Left cardiac atrium (tissue), 4 donors: ENCODE results near the gene SEMA3F. TPM values are rescaled to one million over a fixed set of nuclear protein-coding genes. Genes with fewer than 3 reads are reported as not detected.
"Not testable (repeated sequence)": the region's sequence is repeated elsewhere in the genome, so short reads cannot be mapped to it uniquely, and the experiment has no call there.

Experiments
- ATAC-seq, 2 donors: fragments of 200-7000 bp; cut with Tn5 transposase; one replicate each; pipeline ENCODE4 v1.9.1; 2020; ENCODE audit warnings: mild to moderate bottlenecking in 2 of 2, moderate library complexity in 2 of 2
- DNase-seq: peaks from one replicate; pipeline ENCODE4 v3.0.0-alpha.2; 2020
- intact Hi-C, 2 donors: fragments of 100-400 bp; cut with DNase I; formaldehyde crosslinking; loops; one replicate each; pipeline versions ENCODE4 v1.14.1 to v1.15.1; 2022 to 2023
- total RNA-seq, 2 donors: library from RNA; stranded (reverse); fragmentation: NEBNext Ultra II Directional; extraction: Animal tissue kit (Norgen Biotek cat#: 25700); gene quantifications; one replicate each; pipeline ENCODE4 v1.2.1, GENCODE V29; 2021
- donor health status: DM: no; HTN: yes; CAD: no.
- donor health status: DM: no; HTN: yes; CAD: no; lungs with severe emphysema.
- donor health status: DM: yes; HTN: yes; CAD: no.
- donor health status: Dilated cardiomyopathy.

SEMA3F gene
- total RNA-seq, 2 donors from 2014 or later, result 12.5 to 24.0 TPM

GRCh38 chr3:50217681-50218080 is 62.6 kb downstream of the SEMA3F start:
- intact Hi-C loops, result no loop called here
- DNase-seq (no peak), ATAC-seq (no peak)

GRCh38 chr3:50218448-50218847 is 63.3 kb downstream of the SEMA3F start:
- intact Hi-C loops, result no loop called here
- DNase-seq, result no peak

GRCh38 chr3:50219285-50219684 is 64.2 kb downstream of the SEMA3F start:
- intact Hi-C loops, result no loop called here
- DNase-seq (no peak), ATAC-seq (no peak)

More at GRCh38 chr3:50218448-50218847, 63.3 kb downstream of the SEMA3F start:
- no peak for ATAC-seq

- ATAC-seq, result no peak
- no peak for DNase-seq
- intact Hi-C loops, result no loop called here
These were observed 65.0 kb downstream of the SEMA3F start for GRCh38 chr3:50220109-50220508.

GRCh38 chr3:50221051-50221410 is 65.9 kb downstream of the SEMA3F start:
- no peak for ATAC-seq
- intact Hi-C loops, result no loop called here
- no peak for DNase-seq

GRCh38 chr3:50221411-50222168 is 66.5 kb downstream of the SEMA3F start:
- ATAC-seq, result no peak
- peak; percentile 19 for DNase-seq

GRCh38 chr3:50222169-50222528 is 67.0 kb downstream of the SEMA3F start:
- intact Hi-C loops, result no loop called here
- peak; percentile 12 for DNase-seq
- ATAC-seq, result no peak

More at GRCh38 chr3:50221411-50222168, 66.5 kb downstream of the SEMA3F start:
- intact Hi-C loops, result no loop called here

GRCh38 chr3:50224639-50225038 is 69.5 kb downstream of the SEMA3F start:
- DNase-seq, result no peak
- ATAC-seq, result no peak
- intact Hi-C loops, result loop anchor here in 1 of 2 donors (5.0 kb wide), 1 partner anchor 32 kb away; the partner anchor contains the start of gene GNAT1

- intact Hi-C loops, result loop anchor here (1.0 to 5.0 kb wide), 5 partner anchors 20 to 48 kb away; partner anchors contain the start of gene GNAT1 (in 1 of the 2)
- DNase-seq, result peak; percentile 61
These were observed 71.8 kb downstream of the SEMA3F start for GRCh38 chr3:50226888-50227389.

GRCh38 chr3:50227390-50228183 is 72.5 kb downstream of the SEMA3F start:
- intact Hi-C loops, result loop anchor here (2.0 to 5.0 kb wide), 4 partner anchors 19 to 47 kb away; partner anchors contain the start of gene GNAT1 (in 1 of the 2)
- ATAC-seq (peak; percentile 93), DNase-seq (peak; percentile 93)

More at GRCh38 chr3:50226888-50227389, 71.8 kb downstream of the SEMA3F start:
- ATAC-seq, result peak; percentile 42 to 66

GRCh38 chr3:50228184-50228763 is 73.2 kb downstream of the SEMA3F start:
- not testable (repeated sequence) for DNase-seq, ATAC-seq
- intact Hi-C loops, result loop anchor here in 1 of 2 donors (5.0 kb wide), 1 partner anchor 36 kb away; the partner anchor contains the start of gene GNAT1

GRCh38 chr3:50229490-50229889 is 74.4 kb downstream of the SEMA3F start:
- intact Hi-C loops, result loop anchor here in 1 of 2 donors (5.0 kb wide), 1 partner anchor 37 kb away; the partner anchor contains the start of gene GNAT1
- ATAC-seq (no peak), DNase-seq (no peak)

GRCh38 chr3:50230104-50230793 is 75.1 kb downstream of the SEMA3F start:
- DNase-seq (no peak), ATAC-seq (no peak)
- intact Hi-C loops, result loop anchor here in 1 of 2 donors (10.0 kb wide), 1 partner anchor 95 kb away; the partner anchor contains the start of genes HYAL2 and TUSC2

GRCh38 chr3:50230794-50231125 is 75.6 kb downstream of the SEMA3F start:
- intact Hi-C loops, result loop anchor here in 1 of 2 donors (10.0 kb wide), 1 partner anchor 94 kb away; the partner anchor contains the start of genes HYAL2 and TUSC2
- ATAC-seq, result no peak
- no peak for DNase-seq

- DNase-seq (no peak), ATAC-seq (no peak)
- intact Hi-C loops, result loop anchor here in 1 of 2 donors (10.0 kb wide), 1 partner anchor 93 kb away; the partner anchor contains the start of genes HYAL2 and TUSC2
These were observed 76.5 kb downstream of the SEMA3F start for GRCh38 chr3:50231581-50231980.

GRCh38 chr3:50232303-50232702 is 77.2 kb downstream of the SEMA3F start:
- DNase-seq (no peak), ATAC-seq (no peak)
- intact Hi-C loops, result loop anchor here in 1 of 2 donors (10.0 kb wide), 1 partner anchor 92 kb away; the partner anchor contains the start of genes HYAL2 and TUSC2

GRCh38 chr3:50233176-50233575 is 78.1 kb downstream of the SEMA3F start:
- no peak for DNase-seq
- intact Hi-C loops, result loop anchor here in 1 of 2 donors (10.0 kb wide), 1 partner anchor 92 kb away; the partner anchor contains the start of genes HYAL2 and TUSC2

More at GRCh38 chr3:50233176-50233575, 78.1 kb downstream of the SEMA3F start:
- ATAC-seq, result no peak
